HG03139 (cell line): ENCODE data around the gene JCAD.
"Not testable (repeated sequence)": the region's sequence is repeated elsewhere in the genome, so short reads cannot be mapped to it uniquely, and the experiment has no call there.

Experiments used
- ATAC-seq: cut with Tn5 transposase; IDR thresholded peaks from one replicate; pipeline ENCODE4 v1.9.1; 2021; ENCODE audit not compliant: unreplicated experiment

The JCAD gene

GRCh38 chr10:30059209-30060107, at the start of gene JCAD:
JCAD (minus strand) TSS chr10:30059586; CDS start chr10:30047812, 11,774 bp downstream.
- ATAC-seq: no peak

GRCh38 chr10:30106987-30107386, 47.6 kb upstream of the JCAD start:
- no peak for ATAC-seq

DNA sequence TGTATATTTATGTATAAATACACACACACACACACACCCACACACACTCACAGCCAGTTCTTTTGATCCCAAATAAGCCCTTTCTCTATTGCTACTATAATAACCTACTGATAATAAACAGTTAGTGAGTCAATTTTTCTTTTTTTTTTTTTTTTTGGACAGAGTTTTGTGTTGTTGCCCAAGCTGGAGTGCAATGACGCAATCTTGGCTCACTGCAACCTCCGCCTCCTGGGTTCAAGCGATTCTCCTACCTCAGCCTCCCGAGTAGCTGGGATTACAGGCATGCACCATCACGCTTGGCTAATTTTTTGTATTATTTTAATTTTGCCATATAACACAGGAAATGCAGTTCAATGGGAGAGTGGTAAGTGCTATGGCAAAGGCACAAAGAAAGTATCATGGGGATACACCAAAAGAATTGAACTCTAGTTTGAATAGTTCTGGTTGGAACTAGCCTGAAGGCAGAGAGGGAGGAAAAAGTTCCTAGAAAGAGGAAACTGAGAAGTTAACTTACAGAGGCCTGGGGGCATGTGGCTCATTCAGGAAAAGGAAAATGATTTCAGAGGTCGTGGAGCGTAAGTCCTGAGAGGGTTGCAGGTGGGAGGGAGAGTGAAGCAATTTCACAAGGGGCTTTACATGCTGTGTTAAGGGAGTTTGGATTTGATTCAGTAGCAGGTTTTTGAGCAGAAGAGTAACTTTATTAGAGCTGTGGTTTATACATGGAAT, 44.4 kb upstream of the JCAD start:
- no peak for ATAC-seq

- ATAC-seq: not testable (repeated sequence)
Observed at GRCh38 chr10:30099706-30100105, 40.3 kb upstream of the JCAD start.

DNA sequence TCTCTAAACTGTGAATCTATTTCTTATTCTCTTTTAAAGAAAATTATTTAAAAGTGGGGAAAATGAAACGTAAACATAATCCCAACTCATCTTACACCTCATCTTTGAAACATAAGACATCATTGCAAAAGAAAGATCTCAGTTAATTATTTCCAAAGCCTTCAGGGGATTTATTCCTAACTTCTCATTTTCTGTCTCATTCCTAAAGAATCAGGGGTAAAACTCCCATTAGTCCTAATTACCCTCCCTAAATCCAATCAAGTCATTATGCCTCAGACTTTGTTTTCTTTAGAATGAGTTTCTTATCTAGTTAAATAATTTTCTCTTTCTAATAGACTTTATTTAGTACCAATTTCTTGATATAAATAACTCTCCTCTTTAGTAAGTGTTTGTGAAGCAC, 39.7 kb upstream of the JCAD start:
- no peak for ATAC-seq

- no peak for ATAC-seq
Observed at GRCh38 chr10:30098629-30099028, 39.2 kb upstream of the JCAD start.

GRCh38 chr10:30096564-30096963, 37.2 kb upstream of the JCAD start:
- ATAC-seq: no peak

GRCh38 chr10:30095631-30096422, 36.4 kb upstream of the JCAD start:
- no peak for ATAC-seq

GRCh38 chr10:30094601-30095000, 35.2 kb upstream of the JCAD start:
- ATAC-seq: no peak

- no peak for ATAC-seq
Observed at GRCh38 chr10:30093303-30093950, 34.0 kb upstream of the JCAD start.

DNA sequence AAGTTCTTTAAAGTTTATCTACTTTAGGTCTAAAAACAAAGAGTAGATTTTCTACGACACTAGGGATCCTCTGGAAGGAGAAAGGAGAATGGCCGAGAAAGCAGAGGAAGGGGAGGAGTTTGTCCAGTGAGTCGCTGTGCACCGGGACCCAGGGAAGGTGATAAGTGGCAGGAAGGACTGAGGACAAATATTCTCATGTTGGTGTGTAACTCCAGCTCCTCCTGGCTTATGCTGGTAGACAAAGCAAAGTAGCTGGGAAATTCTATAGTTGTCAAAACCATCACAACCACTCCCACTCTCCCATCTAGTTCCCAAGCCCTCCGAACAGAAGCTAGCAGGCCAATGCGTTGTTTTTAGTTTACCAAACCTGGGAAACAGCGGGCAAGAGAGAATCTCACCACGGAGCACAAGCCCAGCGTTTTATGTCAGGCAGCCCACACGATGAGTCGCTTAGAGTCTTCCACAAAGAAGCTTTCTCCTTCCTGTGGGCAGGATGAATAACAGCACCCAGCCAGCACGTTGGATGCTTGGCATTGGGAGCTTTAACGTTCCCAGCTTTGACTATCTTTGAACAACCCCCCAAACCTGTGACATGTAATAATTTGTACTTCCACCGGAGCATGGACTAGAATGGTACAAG, 32.9 kb upstream of the JCAD start:
- no peak for ATAC-seq

- ATAC-seq: no peak
Observed at GRCh38 chr10:30091136-30091535, 31.8 kb upstream of the JCAD start.

DNA sequence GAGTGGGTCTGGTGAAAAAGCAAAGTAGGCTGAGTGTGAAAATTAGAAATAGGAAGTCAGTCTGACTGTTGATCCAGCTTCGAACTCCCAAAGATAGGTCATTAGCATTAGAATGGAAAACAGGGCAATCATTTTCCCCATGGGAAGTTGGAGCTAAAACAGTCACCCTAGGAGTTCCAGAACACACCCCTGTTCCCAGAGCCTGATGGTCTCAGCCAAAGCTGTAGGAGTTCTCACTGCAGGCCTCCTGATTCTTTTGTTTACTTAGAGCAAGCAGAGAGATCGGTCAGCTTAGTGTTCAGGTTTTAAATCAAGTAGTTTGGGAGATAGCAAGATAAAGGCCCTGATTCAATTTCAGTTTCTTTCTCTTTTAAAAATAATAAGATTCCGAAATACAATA, 28.8 kb upstream of the JCAD start:
- ATAC-seq: no peak

DNA sequence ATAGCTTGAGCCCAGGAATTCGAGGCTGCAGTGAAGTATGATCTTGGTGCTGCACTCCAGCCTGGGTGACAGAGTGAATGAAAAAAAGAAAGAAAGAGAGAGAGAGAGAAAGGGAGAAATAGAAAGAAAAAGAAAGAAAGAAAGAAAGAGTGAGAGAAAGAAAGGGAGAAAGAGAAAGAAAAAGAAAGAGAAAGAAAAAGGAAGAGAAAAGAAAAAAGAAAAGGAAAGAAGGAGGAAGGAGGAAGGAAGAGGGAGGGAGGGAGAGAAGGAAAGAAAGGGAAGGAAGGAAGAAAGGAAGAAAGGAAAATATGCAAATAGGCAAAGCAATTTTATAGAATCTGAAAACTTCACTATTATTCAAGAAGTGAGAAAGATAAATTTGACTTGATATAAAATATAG, 24.5 kb upstream of the JCAD start:
- no peak for ATAC-seq

DNA sequence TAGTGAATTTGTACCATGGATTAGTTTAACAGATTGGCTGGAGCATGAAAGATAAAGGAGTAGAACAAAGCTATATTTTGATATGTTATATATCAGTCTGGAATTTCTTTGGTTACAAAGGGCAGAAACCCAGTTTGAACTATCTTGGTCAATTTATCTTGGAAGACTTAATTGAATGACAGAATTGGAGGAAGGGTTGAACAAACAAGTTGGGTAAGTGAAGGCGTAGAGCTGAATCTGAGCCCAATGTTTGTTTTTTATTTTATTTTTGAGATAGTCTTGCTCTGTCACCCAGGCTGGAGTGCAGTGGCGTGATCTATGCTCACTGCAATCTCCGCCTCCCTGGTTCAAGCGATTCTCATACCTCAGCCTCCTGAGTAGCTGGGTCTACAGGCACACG, 21.8 kb upstream of the JCAD start:
- no peak for ATAC-seq

DNA sequence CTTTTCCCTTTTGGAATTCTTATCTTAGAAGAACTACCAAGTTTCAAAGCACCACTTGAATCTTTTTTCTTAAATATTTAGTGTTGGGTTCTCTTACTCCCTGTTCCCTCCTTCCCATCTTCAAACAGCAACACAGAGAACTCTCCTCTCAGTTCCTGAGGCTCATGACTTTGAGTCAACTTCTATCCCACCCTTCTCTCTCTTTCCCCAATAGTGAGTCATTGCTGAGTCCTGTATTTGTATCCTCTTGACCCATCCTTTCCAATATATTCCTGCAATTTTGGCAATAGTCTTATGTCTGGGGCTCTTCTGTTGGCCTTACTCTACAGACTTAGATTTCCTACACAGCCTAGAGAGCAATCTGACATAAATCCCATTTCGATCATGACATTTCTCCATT, 20.8 kb upstream of the JCAD start:
- ATAC-seq: no peak

DNA sequence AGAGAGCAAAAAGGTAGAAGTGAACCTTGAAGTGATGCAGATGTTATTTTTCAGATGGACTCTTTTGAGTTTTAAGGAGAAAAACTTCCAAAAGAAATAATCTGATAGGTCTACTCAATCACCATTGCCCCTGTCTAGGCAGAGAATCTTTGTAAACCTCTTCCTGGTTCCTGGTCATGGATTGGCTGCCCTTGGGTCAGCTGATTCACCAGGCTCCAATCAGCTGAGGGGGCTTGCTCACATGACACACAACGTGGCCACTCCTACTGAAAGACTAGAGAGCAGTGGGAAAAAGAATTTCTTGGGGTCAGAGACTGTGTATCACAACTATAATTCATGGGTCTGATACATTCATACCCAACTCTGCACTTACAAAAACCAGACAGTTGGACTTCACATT, 20.0 kb upstream of the JCAD start:
- no peak for ATAC-seq

GRCh38 chr10:30075481-30075880, 16.1 kb upstream of the JCAD start:
- no peak for ATAC-seq

- no peak for ATAC-seq
Observed at GRCh38 chr10:30074933-30075332, 15.5 kb upstream of the JCAD start.

DNA sequence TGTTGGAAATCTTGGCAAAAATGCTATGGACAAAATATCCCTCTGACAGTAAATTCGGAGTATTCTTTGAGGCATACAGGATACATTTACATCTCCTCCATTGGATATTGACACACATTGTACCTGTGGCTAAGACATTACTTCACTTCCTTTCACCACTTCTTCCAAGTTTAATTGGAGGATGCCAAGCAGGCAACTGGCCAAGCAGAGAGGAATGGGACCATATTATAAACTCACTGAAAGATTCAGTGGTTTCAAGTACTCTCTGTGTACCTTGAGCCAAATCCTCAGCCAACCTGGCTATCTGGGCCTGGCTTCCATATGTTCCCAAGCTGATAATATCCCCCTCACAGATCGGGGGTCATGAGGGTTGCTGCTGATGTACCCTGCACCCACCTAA, 14.7 kb upstream of the JCAD start:
- ATAC-seq: no peak

DNA sequence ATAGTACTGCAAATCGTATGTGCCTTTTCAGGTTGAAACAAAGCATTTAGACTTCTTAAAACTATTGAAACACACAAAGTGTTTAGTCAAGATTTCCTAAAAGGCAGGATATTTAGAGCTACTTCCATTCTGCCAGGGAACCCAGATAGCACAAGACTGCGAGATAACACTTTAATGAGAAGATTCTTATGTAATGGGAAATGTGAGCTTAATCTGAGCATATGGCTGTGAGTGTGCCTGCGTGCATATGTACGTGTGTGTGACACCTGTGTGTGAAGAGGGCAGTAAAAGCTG, 14.3 kb upstream of the JCAD start:
- no peak for ATAC-seq
